ENCODE results near the gene VIM. TPM values are rescaled to one million over a fixed set of nuclear protein-coding genes. Genes with fewer than 3 reads are reported as not detected.
A peak's percentile ranks its signal among the peaks of the same experiment; 100 is the strongest.

VIM gene
- total and polyA plus RNA-seq, 2 experiments from 2014 or later = 131 to 228 TPM

DNA sequence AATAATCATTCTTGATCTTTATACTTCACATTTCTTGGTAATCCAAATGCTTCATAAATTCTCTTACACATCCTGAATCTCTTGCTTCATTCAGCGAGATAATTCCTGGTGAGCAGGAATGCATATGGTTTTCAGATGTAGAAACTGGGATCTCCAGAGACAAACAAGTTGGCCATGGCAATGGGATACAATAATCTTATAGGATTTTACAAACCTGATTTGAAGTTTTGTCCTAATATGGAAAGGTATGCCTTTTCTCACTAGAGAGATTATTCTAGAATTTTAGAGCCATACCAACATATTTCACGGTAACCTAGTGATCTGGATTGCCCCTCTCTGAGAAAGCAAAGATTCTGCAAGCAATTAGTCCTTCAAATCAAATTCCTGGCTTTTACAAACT lies 13.5 kb upstream of the VIM start (continued):
- TF ChIP-seq, protein P1, sequence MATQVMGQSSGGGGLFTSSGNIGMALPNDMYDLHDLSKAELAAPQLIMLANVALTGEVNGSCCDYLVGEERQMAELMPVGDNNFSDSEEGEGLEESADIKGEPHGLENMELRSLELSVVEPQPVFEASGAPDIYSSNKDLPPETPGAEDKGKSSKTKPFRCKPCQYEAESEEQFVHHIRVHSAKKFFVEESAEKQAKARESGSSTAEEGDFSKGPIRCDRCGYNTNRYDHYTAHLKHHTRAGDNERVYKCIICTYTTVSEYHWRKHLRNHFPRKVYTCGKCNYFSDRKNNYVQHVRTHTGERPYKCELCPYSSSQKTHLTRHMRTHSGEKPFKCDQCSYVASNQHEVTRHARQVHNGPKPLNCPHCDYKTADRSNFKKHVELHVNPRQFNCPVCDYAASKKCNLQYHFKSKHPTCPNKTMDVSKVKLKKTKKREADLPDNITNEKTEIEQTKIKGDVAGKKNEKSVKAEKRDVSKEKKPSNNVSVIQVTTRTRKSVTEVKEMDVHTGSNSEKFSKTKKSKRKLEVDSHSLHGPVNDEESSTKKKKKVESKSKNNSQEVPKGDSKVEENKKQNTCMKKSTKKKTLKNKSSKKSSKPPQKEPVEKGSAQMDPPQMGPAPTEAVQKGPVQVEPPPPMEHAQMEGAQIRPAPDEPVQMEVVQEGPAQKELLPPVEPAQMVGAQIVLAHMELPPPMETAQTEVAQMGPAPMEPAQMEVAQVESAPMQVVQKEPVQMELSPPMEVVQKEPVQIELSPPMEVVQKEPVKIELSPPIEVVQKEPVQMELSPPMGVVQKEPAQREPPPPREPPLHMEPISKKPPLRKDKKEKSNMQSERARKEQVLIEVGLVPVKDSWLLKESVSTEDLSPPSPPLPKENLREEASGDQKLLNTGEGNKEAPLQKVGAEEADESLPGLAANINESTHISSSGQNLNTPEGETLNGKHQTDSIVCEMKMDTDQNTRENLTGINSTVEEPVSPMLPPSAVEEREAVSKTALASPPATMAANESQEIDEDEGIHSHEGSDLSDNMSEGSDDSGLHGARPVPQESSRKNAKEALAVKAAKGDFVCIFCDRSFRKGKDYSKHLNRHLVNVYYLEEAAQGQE (IDR thresholded peaks at IDR 0.05; ENCODE audit: unreplicated experiment) = no peak

DNA sequence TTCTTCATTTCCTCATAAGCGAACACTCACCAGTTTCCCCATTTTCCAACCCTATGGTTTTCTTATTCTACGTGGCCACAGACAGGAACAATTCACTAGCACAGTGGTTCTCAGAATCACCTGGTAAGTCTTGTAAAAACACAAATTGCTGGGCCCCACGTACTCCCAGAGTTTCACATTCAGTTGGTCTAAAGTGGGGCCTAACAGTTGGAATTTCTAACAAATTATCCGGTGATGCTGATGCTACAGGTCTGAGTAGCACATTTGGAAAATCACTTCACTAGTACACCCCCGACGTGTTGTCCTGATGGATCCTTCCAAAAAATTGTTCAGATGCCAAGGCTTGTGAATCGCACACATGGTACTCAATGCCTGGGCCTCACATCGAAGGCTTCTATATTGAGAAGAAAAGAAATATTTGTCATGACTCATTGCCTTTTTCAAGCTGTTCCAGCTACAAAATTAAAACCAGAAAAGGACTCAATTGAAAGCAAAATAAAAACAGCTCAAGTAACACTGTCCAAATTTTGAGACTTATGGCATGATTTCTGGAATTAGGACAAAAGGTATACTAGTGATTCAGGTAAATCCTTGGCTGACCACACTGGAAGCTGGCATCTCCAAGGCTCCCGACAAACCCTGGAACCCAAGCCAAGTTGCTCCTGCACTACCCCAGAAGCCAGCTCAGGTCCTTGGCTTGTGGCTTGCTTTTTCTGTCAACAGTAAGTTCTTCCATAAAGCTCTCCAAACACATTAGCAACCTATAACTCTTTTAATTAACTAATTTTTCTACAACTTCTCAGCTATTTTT lies 12.9 kb upstream of the VIM start:
- no peak for ATAC-seq
- Histone ChIP-seq H3K27ac (ENCODE audit: low read depth) (peak overlapping the region; percentile 22; the same call in 1 of the 2 replicates), H3K79me2 (replicated peaks; ENCODE audit: insufficient read depth) (no peaks in the 10 kb centered on the region), H3K4me2 (no peak overlapping the region), H2AFZ (0 out of 2 replicates have a peak overlapping the region, but pooled peaks have one; percentile 9), H3K36me3 (ENCODE audit: insufficient read depth) (no peaks in the 10 kb centered on the region), H3K4me3 (no peak overlapping the region), H3K27me3 (ENCODE audit: insufficient read depth) (no peaks in the 10 kb centered on the region), H3K4me1 (ENCODE audit: insufficient read depth) (peaks cover 22% of the 10 kb centered on the region), H3F3A (replicated peaks; ENCODE audit: low read depth) (no peaks in the 10 kb centered on the region), H3K9me2 (ENCODE audit: insufficient read depth) (no peaks in the 10 kb centered on the region), H4K20me1 (replicated peaks; ENCODE audit: insufficient read depth) (no peaks in the 10 kb centered on the region)
- Mint-ChIP-seq H3K9me3 (peaks cover 3% of the 10 kb centered on the region; the same call in 1 of the 3 replicates), H3K27me3 (ENCODE audit: insufficient read depth, low read depth, poor library complexity) (peaks cover 6% of the 10 kb centered on the region), H3K36me3 (ENCODE audit: low read depth) (no peaks in the 10 kb centered on the region; the same call in 2 of the 3 replicates), H3K4me1 (peaks cover 42% of the 10 kb centered on the region), H3K4me3 (no peak overlapping the region), H3K27ac (peak overlapping the region; percentile 28; the same call in 1 of the 2 replicates)
- no peak for DNase-seq (ENCODE audit: low spot score)
- no peak for TF ChIP-seq EZH2phosphoT487 (IDR thresholded peaks at IDR 0.05; ENCODE audit: unreplicated experiment)
- TF ChIP-seq, protein P2, sequence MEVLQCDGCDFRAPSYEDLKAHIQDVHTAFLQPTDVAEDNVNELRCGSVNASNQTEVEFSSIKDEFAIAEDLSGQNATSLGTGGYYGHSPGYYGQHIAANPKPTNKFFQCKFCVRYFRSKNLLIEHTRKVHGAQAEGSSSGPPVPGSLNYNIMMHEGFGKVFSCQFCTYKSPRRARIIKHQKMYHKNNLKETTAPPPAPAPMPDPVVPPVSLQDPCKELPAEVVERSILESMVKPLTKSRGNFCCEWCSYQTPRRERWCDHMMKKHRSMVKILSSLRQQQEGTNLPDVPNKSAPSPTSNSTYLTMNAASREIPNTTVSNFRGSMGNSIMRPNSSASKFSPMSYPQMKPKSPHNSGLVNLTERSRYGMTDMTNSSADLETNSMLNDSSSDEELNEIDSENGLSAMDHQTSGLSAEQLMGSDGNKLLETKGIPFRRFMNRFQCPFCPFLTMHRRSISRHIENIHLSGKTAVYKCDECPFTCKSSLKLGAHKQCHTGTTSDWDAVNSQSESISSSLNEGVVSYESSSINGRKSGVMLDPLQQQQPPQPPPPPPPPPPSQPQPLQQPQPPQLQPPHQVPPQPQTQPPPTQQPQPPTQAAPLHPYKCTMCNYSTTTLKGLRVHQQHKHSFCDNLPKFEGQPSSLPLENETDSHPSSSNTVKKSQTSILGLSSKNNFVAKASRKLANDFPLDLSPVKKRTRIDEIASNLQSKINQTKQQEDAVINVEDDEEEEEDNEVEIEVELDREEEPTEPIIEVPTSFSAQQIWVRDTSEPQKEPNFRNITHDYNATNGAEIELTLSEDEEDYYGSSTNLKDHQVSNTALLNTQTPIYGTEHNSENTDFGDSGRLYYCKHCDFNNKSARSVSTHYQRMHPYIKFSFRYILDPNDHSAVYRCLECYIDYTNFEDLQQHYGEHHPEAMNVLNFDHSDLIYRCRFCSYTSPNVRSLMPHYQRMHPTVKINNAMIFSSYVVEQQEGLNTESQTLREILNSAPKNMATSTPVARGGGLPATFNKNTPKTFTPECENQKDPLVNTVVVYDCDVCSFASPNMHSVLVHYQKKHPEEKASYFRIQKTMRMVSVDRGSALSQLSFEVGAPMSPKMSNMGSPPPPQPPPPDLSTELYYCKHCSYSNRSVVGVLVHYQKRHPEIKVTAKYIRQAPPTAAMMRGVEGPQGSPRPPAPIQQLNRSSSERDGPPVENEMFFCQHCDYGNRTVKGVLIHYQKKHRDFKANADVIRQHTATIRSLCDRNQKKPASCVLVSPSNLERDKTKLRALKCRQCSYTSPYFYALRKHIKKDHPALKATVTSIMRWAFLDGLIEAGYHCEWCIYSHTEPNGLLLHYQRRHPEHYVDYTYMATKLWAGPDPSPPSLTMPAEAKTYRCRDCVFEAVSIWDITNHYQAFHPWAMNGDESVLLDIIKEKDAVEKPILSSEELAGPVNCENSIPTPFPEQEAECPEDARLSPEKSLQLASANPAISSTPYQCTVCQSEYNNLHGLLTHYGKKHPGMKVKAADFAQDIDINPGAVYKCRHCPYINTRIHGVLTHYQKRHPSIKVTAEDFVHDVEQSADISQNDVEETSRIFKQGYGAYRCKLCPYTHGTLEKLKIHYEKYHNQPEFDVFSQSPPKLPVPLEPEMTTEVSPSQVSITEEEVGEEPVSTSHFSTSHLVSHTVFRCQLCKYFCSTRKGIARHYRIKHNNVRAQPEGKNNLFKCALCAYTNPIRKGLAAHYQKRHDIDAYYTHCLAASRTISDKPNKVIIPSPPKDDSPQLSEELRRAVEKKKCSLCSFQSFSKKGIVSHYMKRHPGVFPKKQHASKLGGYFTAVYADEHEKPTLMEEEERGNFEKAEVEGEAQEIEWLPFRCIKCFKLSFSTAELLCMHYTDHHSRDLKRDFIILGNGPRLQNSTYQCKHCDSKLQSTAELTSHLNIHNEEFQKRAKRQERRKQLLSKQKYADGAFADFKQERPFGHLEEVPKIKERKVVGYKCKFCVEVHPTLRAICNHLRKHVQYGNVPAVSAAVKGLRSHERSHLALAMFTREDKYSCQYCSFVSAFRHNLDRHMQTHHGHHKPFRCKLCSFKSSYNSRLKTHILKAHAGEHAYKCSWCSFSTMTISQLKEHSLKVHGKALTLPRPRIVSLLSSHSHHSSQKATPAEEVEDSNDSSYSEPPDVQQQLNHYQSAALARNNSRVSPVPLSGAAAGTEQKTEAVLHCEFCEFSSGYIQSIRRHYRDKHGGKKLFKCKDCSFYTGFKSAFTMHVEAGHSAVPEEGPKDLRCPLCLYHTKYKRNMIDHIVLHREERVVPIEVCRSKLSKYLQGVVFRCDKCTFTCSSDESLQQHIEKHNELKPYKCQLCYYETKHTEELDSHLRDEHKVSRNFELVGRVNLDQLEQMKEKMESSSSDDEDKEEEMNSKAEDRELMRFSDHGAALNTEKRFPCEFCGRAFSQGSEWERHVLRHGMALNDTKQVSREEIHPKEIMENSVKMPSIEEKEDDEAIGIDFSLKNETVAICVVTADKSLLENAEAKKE (CRISPR knock-in tag; IDR thresholded peaks at IDR 0.05) = no peak
- TF ChIP-seq, protein P3, sequence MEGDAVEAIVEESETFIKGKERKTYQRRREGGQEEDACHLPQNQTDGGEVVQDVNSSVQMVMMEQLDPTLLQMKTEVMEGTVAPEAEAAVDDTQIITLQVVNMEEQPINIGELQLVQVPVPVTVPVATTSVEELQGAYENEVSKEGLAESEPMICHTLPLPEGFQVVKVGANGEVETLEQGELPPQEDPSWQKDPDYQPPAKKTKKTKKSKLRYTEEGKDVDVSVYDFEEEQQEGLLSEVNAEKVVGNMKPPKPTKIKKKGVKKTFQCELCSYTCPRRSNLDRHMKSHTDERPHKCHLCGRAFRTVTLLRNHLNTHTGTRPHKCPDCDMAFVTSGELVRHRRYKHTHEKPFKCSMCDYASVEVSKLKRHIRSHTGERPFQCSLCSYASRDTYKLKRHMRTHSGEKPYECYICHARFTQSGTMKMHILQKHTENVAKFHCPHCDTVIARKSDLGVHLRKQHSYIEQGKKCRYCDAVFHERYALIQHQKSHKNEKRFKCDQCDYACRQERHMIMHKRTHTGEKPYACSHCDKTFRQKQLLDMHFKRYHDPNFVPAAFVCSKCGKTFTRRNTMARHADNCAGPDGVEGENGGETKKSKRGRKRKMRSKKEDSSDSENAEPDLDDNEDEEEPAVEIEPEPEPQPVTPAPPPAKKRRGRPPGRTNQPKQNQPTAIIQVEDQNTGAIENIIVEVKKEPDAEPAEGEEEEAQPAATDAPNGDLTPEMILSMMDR (conservative IDR thresholded peaks at IDR 0.05; ENCODE audit: low read depth in 2 of 2) = no peak
- TF ChIP-seq STAT1 (IDR thresholded peaks at IDR 0.05; ENCODE audit: unreplicated experiment) = no peak
- TF ChIP-seq, protein P1 (IDR thresholded peaks at IDR 0.05; ENCODE audit: unreplicated experiment) = no peak
- TF ChIP-seq POLR2AphosphoS5 (IDR thresholded peaks at IDR 0.05; ENCODE audit: low read depth) = no peak
